AG04450 (cell line): ENCODE results near the gene PHLDA1. TPM values are rescaled to one million over a fixed set of nuclear protein-coding genes. Genes with fewer than 3 reads are reported as not detected.

Experiments used
- CTCF ChIA-PET: fragments of 300-600, 350-600 bp; formaldehyde crosslinking; extraction: SDS; loops from one replicate; lab custom pipeline; 2022; ENCODE audit warnings: antibody characterized with exemption, inconsistent platforms; lab: Charles Lee
- POLR2A ChIA-PET: fragments of 350-600 bp; formaldehyde crosslinking; extraction: SDS; loops from one replicate; lab custom pipeline; 2021; ENCODE audit warnings: antibody characterized with exemption, inconsistent platforms; lab: Yijun Ruan, JAX
- DNase-seq: peaks from one replicate; pipeline ENCODE4 v3.0.0-alpha.2; 2011; ENCODE audit warnings: low read depth, low spot score
- H3K27ac ChIP-seq: one replicate; pipeline ENCODE4 v1.5.1; 2012; ENCODE audit warnings: low read depth, low read length, control low read depth
- H3K27me3 ChIP-seq: one replicate; pipeline ENCODE4 v1.6.0; 2012; ENCODE audit warnings: low read length; ENCODE audit not compliant: control insufficient read depth, insufficient read depth
- H3K4me3 ChIP-seq: 2 replicates; pipeline ENCODE4 v1.5.1; 2011; ENCODE audit warnings: mild to moderate bottlenecking, low read depth, low read length, control low read depth
- H3K9me3 ChIP-seq: 2 replicates; pipeline ENCODE4 v1.5.1; 2012; ENCODE audit warnings: low read length; ENCODE audit not compliant: control insufficient read depth, insufficient read depth
- CTCF ChIP-seq: IDR thresholded peaks from 2 replicates; pipeline ENCODE4 v1.5.1; 2011; ENCODE audit warnings: low read depth, low read length, control low read depth, inconsistent platforms
- polyA plus RNA-seq: library from polyadenylated mRNA; depleted of rRNA; stranded (reverse); fragments of >200 nt; gene quantifications from 2 replicates; pipeline ENCODE4 v1.2.3, GENCODE V29; 2011

Gene PHLDA1
- polyA plus RNA-seq, 1 experiment, result 99.5 TPM

DNA sequence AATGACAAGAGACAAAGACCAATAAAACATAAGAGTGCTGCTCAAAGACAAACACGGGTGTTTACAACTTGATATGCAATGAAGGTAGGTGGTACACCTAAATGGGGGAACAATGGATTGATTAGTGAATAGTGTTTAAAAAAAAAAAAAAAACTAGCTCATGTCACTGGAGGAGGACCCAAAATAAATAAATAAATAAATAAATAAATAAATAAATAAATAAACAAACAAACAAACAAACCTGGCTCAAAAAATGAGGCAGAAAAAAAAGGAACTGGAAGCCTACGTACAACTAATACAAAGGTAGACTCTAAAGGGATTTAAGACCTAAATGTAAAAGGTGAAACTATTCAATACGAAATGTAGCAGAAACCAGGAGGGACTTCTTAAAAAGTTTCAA is 34.3 kb upstream of the PHLDA1 start:
- H3K9me3 ChIP-seq, result no peaks in the 10 kb centered on the region
- ChIA-PET CTCF (no interaction called here), POLR2A (no interaction called here)
- no peak for DNase-seq
- no peak overlapping the region for H3K27ac ChIP-seq
- H3K27me3 ChIP-seq, result no peaks in the 10 kb centered on the region
- no peak for TF ChIP-seq CTCF
- H3K4me3 ChIP-seq, result no peak overlapping the region

DNA sequence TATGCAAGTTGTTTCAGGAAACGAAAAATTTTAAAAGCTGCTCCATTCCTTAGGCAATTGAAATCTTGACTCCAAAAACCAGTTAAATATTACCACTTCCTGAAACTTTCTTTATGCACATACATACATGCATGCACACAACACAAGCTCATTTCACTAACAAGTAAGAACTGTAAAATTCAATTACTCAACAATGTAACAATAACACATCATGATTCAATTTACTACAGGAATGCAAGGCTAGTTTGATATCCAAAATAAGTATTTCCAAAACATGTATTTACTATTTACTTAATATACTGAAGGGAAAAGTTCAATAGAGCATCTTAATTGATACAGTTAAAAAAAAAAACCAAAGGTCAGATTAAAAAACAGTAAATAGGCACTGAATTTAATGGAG is 33.3 kb upstream of the PHLDA1 start:
- no peaks in the 10 kb centered on the region for H3K9me3 ChIP-seq
- POLR2A ChIA-PET, result no interaction called here
- H3K27me3 ChIP-seq, result no peaks in the 10 kb centered on the region
- no peak overlapping the region for H3K27ac ChIP-seq
- no peak for DNase-seq
- no peak overlapping the region for H3K4me3 ChIP-seq
- no peak for TF ChIP-seq CTCF
- CTCF ChIA-PET, result interaction anchor here (0.7 kb wide), 1 partner anchor 521 kb away, joined by 3 read pairs; no protein-coding TSS in a partner anchor

- Histone ChIP-seq H3K4me3 (no peak overlapping the region), H3K27ac (no peak overlapping the region), H3K27me3 (no peaks in the 10 kb centered on the region), H3K9me3 (no peaks in the 10 kb centered on the region)
- CTCF ChIA-PET, result no interaction called here
- no peak for TF ChIP-seq CTCF
- POLR2A ChIA-PET, result no interaction called here
- no peak for DNase-seq
These were observed 28.5 kb upstream of the PHLDA1 start for GRCh38 chr12:76060111-76060510.

DNA sequence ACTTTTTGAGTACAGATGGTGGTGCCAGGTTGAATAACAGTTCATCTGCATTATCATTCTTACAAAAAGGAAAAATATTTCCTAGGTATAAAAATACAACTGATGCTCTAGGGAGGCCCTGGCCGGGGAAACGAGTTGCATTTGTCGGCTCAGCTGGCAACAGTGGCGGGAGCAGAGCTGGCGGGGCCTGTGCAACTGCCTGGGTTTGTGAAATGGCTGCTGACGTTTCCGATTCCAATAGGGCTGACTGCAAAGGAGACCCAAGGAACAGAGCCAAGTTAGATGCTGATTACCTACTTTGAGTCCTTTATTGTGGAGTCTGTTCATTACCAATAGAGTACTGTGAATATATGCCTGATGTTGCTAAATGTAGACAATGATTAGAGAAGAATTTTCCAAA is 25.8 kb upstream of the PHLDA1 start:
- Histone ChIP-seq H3K27ac (no peak overlapping the region), H3K4me3 (no peak overlapping the region), H3K27me3 (no peaks in the 10 kb centered on the region), H3K9me3 (no peaks in the 10 kb centered on the region)
- ChIA-PET POLR2A (no interaction called here), CTCF (interaction anchor here (0.5 to 1.3 kb wide), 4 partner anchors 21 to 667 kb away, joined by 3 to 8 read pairs (median 4); partner anchors contain the start of gene GLIPR1L2)
- no peak for DNase-seq
- TF ChIP-seq CTCF, result no peak

GRCh38 chr12:76055393-76055792 is 23.8 kb upstream of the PHLDA1 start:
- POLR2A ChIA-PET, result no interaction called here
- Histone ChIP-seq H3K27ac (no peak overlapping the region), H3K9me3 (no peaks in the 10 kb centered on the region), H3K27me3 (no peaks in the 10 kb centered on the region), H3K4me3 (no peak overlapping the region)
- no peak for DNase-seq
- CTCF ChIA-PET, result interaction anchor here (1.6 kb wide), 1 partner anchor 292 kb away, joined by 4 read pairs; no protein-coding TSS in a partner anchor
- TF ChIP-seq CTCF, result peak; percentile 21; the same call in 1 of the 2 replicates
